Lower leg skin (tissue), 4 donors: ENCODE results near the gene ROS1. TPM values are rescaled to one million over a fixed set of nuclear protein-coding genes. Genes with fewer than 3 reads are reported as not detected.
"Not testable (repeated sequence)": the region's sequence is repeated elsewhere in the genome, so short reads cannot be mapped to it uniquely, and the experiment has no call there.

Source experiments
- DNase-seq, 2 donors: peaks; one replicate each; pipeline ENCODE4 v3.0.0-alpha.2; 2019; ENCODE audit warnings: low spot score in 2 of 2
- H3K4me3 ChIP-seq: fragments of 200-600 bp; sonication (generic); 2 replicates; pipeline ENCODE4 v1.5.1; 2017; ENCODE audit warnings: mild to moderate bottlenecking, low read depth; ENCODE audit not compliant: poor library complexity, severe bottlenecking
- POLR2A ChIP-seq, 2 donors: fragments of 450-650 bp; IDR thresholded peaks; one replicate each; pipeline ENCODE4 v1.6.1; 2016 to 2017; ENCODE audit warnings: antibody characterized with exemption in 2 of 2, mild to moderate bottlenecking in 1 of 2, moderate library complexity in 1 of 2
- WGBS, 2 donors: methylation state at CpG; one replicate each; pipeline ENCODE4 v1.1.5; 2018; 5-methylcytosine and 5-hydroxymethylcytosine counted together
- intact Hi-C: fragments of 100-400 bp; cut with DNase I; formaldehyde crosslinking; loops from one replicate; pipeline ENCODE4 v1.15.0; 2023; ENCODE audit warnings: low total_unique reads
- total RNA-seq, 4 donors: library from RNA; depleted of rRNA; stranded (reverse); fragments of >200 nt; gene quantifications; one replicate each; pipeline ENCODE4 v1.1.0, GENCODE V29; 2016
- TF ChIP-seq, protein P1 (sequence below), 3 donors: fragments of 450-650 bp; IDR thresholded peaks; one replicate each; pipeline ENCODE4 v1.5.1; 2016; ENCODE audit warnings: antibody characterized with exemption in 3 of 3, mild to moderate bottlenecking in 3 of 3, moderate library complexity in 2 of 3

The ROS1 gene
- total RNA-seq, 4 donors from 2014 or later = 0.11 to 1.3 (median 0.78) TPM

DNA sequence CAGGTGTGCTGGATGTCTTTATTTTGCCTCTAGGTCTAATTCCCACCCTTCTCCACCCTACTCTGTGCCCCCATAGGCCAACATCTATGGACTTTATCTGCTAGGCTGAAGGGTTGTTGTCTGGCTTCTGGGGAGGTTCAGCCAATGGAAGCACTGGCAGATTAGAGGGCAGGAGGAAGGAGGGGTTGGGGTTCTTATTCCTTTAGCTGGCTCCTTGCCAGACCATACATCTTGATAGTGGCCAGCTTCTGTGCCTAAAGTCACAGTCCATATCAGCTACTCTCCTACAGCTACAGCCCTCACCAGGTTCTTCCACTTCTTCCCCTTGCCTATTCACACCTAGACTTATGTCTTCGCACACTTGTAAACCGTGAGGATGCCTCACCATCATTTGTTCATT lies 41.1 kb downstream of the ROS1 start:
- TF ChIP-seq, protein P1, sequence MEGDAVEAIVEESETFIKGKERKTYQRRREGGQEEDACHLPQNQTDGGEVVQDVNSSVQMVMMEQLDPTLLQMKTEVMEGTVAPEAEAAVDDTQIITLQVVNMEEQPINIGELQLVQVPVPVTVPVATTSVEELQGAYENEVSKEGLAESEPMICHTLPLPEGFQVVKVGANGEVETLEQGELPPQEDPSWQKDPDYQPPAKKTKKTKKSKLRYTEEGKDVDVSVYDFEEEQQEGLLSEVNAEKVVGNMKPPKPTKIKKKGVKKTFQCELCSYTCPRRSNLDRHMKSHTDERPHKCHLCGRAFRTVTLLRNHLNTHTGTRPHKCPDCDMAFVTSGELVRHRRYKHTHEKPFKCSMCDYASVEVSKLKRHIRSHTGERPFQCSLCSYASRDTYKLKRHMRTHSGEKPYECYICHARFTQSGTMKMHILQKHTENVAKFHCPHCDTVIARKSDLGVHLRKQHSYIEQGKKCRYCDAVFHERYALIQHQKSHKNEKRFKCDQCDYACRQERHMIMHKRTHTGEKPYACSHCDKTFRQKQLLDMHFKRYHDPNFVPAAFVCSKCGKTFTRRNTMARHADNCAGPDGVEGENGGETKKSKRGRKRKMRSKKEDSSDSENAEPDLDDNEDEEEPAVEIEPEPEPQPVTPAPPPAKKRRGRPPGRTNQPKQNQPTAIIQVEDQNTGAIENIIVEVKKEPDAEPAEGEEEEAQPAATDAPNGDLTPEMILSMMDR (IDR thresholded peaks at IDR 0.05) = no peak
- no peak for TF ChIP-seq POLR2A (IDR thresholded peaks at IDR 0.05)
- DNase-seq = no peak
- intact Hi-C loops = no loop called here
- no peak overlapping the region for H3K4me3 ChIP-seq
- WGBS, 2 donors = 86 to 91% methylated on average over 2 of the region's 2 CpGs

DNA sequence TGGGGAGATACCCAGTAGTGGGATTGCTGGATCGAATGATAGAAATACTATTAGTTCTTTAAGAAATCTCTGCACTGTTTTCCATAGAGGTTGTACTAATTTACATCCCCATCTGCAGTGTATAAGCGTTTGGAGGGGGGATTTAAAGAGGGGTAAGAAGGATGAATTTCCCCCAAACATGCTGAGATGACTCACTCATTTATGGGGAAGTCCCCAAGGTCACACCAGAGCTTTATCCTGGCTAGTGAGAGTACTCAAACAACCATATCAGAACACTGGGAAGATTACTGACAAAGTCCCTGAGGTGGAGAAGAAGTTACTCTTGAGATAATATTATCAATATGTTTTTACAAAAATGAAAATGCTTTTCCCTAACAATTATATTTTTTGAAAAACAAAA lies 44.0 kb downstream of the ROS1 start:
- WGBS, 2 donors = 52 to 57% methylated on average over 2 of the region's 2 CpGs
- intact Hi-C loops = no loop called here
- H3K4me3 ChIP-seq = no peak overlapping the region
- no peak for DNase-seq
- TF ChIP-seq, protein P1 (IDR thresholded peaks at IDR 0.05) = no peak

DNA sequence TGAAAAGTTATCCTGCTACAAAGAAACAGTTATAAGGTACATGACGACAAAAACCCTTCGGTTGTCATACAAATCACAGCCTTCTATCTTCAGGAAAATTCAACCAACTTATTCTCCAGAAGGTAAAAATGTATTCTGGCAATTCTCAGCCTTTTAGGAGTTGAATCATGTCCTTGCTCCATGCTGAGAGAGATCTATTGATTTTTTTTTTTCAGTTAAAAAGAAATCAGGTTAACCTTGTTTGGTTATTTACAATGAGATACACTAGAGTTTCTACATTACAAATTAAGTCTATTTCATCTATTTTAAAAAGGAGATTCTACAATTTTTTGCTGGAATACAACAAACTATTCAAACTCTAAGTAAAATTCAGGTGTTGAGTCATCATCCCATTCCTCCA lies 45.4 kb downstream of the ROS1 start:
- WGBS, 2 donors = 91% methylated on average over 2 of the region's 2 CpGs
- intact Hi-C loops = no loop called here
- no peak overlapping the region for H3K4me3 ChIP-seq
- no peak for TF ChIP-seq POLR2A (IDR thresholded peaks at IDR 0.05)
- TF ChIP-seq, protein P1 (IDR thresholded peaks at IDR 0.05) = no peak
- no peak for DNase-seq

DNA sequence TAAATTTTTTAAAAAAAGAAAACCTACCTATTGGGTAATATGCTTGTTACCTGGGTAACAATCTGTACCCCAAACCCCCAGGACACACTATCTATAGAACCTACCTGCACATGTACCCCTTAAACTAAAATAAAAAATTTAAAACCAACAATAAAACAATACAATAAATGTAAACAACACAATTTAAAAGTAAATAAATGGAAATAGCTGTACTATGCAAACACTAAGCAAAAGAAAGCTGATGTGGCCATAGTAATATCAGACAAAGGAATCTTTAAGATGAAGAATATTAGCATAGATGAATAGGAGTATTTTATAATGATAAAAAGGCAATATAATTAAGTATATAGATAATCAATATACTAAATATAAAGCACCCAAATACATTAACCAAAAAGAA lies 50.3 kb downstream of the ROS1 start:
- H3K4me3 ChIP-seq = no peak overlapping the region
- TF ChIP-seq, protein P1 (IDR thresholded peaks at IDR 0.05) = no peak
- no peak for TF ChIP-seq POLR2A (IDR thresholded peaks at IDR 0.05)
- DNase-seq = no peak
- intact Hi-C loops = no loop called here

DNA sequence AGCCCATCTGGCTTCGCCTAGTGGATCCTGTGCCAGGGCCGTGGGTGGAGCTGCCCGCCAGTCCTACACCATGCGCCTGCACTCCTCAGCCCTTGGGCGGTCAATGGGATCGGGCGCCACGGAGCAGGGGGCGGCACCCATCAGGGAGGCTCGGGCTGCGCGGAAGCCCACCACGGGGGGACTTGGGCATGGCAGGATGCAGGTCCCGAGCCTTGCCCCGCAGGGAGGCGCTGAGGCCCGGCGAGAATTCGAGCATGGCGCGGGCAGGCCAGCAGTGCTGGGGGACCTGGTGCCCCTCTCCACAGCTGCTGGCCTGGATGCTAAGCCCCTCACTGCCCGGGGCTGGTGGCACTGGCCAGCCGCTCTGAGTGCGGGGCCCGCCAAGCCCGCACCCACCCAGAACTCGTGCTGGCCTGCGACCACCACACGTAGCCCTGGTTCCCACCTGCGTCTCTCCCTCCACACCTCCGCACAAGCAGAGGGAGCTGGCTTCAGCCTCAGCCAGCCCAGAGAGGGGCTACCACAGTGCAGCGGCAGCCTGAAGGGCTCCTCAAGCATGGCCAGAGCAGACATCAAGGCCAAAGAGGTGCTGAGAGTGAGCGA lies 52.4 kb downstream of the ROS1 start:
- no peak overlapping the region for H3K4me3 ChIP-seq
- intact Hi-C loops = no loop called here
- DNase-seq = no peak
- TF ChIP-seq, protein P1 (IDR thresholded peaks at IDR 0.05) = no peak
- no peak for TF ChIP-seq POLR2A (IDR thresholded peaks at IDR 0.05)
- WGBS, 2 donors = 91 to 98% methylated on average over 24 of the region's 33 CpGs

DNA sequence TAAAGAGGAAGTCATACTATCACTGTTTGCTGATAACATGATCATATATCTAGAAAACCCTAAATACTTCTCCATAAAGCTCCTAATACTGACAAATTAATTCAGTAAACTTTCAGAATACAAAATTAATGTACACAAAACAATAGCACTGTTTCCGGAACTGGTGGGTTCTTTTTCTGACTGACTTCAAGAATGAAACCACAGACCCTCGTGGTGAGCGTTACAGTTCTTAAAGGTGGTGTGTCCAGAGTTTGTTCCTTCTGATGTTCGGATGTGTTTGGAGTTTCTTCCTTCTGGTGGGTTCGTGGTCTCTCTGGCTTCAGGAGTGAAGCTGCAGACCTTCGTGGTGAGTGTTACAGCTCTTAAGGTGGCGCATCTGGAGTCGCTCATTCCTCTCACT lies 53.5 kb downstream of the ROS1 start:
- intact Hi-C loops, DNase-seq, H3K4me3 ChIP-seq: not testable (repeated sequence)
- 84 to 90% methylated on average over 8 of the region's 8 CpGs for whole genome bisulfite sequencing, 2 donors
